Endothelial cell of umbilical vein (primary cell): ENCODE results near the gene CENATAC. TPM values are rescaled to one million over a fixed set of nuclear protein-coding genes. Genes with fewer than 3 reads are reported as not detected.
"Not testable (repeated sequence)": the region's sequence is repeated elsewhere in the genome, so short reads cannot be mapped to it uniquely, and the experiment has no call there.

ENCODE experiments used
- BruUV-seq: library from RNA; stranded (reverse); fragments of 400-500 nt; replicated peaks from 2 replicates; lab custom pipeline; 2021; lab: Mats Ljungman, UMichigan
- CTCF ChIA-PET: fragments of 300-600, 350-600 bp; sonication (Branson Sonifier 250); formaldehyde crosslinking; loops from one replicate; lab custom pipeline; 2021; ENCODE audit warnings: antibody characterized with exemption, inconsistent platforms; lab: Charles Lee
- POLR2A ChIA-PET: fragments of 300-600, 350-600 bp; sonication (Branson Sonifier 250); formaldehyde crosslinking; loops from one replicate; lab custom pipeline; 2021; ENCODE audit warnings: antibody characterized with exemption, inconsistent platforms; lab: Charles Lee
- DNase-seq: peaks from one replicate; pipeline ENCODE4 v3.0.0-alpha.2; 2011; ENCODE audit warnings: low read depth, low spot score
- FAIRE-seq: peaks from 2 replicates; lab custom pipeline; 2011; peaks lifted over from hg19 to GRCh38; lab: Jason Lieb, UNC
- H2AFZ ChIP-seq: 2 replicates; pipeline ENCODE4 v1.6.0; 2012; ENCODE audit warnings: low read depth, low read length, control low read depth, inconsistent platforms
- H3K27ac ChIP-seq: 2 replicates; pipeline ENCODE4 v1.5.1; 2011; ENCODE audit warnings: low read depth, mild to moderate bottlenecking, control low read depth, low read length, moderate library complexity; ENCODE audit not compliant: insufficient read depth
- H3K27me3 ChIP-seq, 2 experiments: 2 replicates each; pipeline versions ENCODE4 v1.6.0 to v1.6.1; 2011; ENCODE audit warnings: low read length in 2 of 2, mixed read lengths in 1 of 2; ENCODE audit not compliant: control insufficient read depth in 2 of 2, insufficient read depth in 2 of 2
- H3K36me3 ChIP-seq, 2 experiments: 2 replicates in 1 of 2; 3 replicates in 1 of 2; pipeline ENCODE4 v1.5.1; 2011; ENCODE audit warnings: low read length in 2 of 2, mild to moderate bottlenecking in 1 of 2, moderate library complexity in 1 of 2; ENCODE audit not compliant: control insufficient read depth in 2 of 2, insufficient read depth in 2 of 2; ENCODE audit errors: extremely low read depth in 1 of 2
- H3K4me1 ChIP-seq: 3 replicates; pipeline ENCODE4 v1.5.1; 2011; ENCODE audit warnings: mild to moderate bottlenecking, low read length; ENCODE audit not compliant: control insufficient read depth, insufficient read depth; ENCODE audit errors: extremely low read depth
- H3K4me2 ChIP-seq: 2 replicates; pipeline ENCODE4 v1.6.1; 2011; ENCODE audit warnings: low read length, control low read depth, mixed read lengths; ENCODE audit not compliant: insufficient read depth
- H3K4me3 ChIP-seq, 3 experiments: fragments of 200-600 bp in 1 of 3; sonication (generic), shearing (Covaris generic) in 1 of 3; replicated peaks in 1 of 3; 2 replicates each; pipeline ENCODE4 v1.5.1; 2011 to 2016; ENCODE audit warnings: control low read depth in 3 of 3, low read length in 3 of 3, mild to moderate bottlenecking in 2 of 3, inconsistent platforms in 1 of 3, low read depth in 1 of 3, moderate library complexity in 1 of 3; ENCODE audit not compliant: insufficient read depth in 1 of 3
- H3K79me2 ChIP-seq: 2 replicates; pipeline ENCODE4 v1.6.0; 2012; ENCODE audit warnings: low read length, inconsistent platforms; ENCODE audit not compliant: control insufficient read depth, insufficient read depth
- H3K9ac ChIP-seq: replicated peaks from 2 replicates; pipeline ENCODE3; 2011; ENCODE audit warnings: low read length, control low read depth; ENCODE audit not compliant: insufficient read depth; ENCODE audit errors: extremely low read depth
- H3K9me1 ChIP-seq: replicated peaks from 3 replicates; pipeline ENCODE4 v1.6.0; 2011; ENCODE audit warnings: mild to moderate bottlenecking, low read length; ENCODE audit not compliant: control insufficient read depth, insufficient read depth; ENCODE audit errors: extremely low read depth
- H3K9me3 ChIP-seq: replicated peaks from 2 replicates; pipeline ENCODE4 v1.5.1; 2012; ENCODE audit warnings: low read length, inconsistent platforms; ENCODE audit not compliant: control insufficient read depth, insufficient read depth
- H4K20me1 ChIP-seq: replicated peaks from 2 replicates; pipeline ENCODE3; 2011; ENCODE audit warnings: mild to moderate bottlenecking, low read length; ENCODE audit not compliant: control insufficient read depth, insufficient read depth; ENCODE audit errors: extremely low read depth
- EZH2 ChIP-seq: IDR thresholded peaks from 2 replicates; pipeline ENCODE4 v1.6.1; 2012; ENCODE audit warnings: borderline replicate concordance, low read depth, mild to moderate bottlenecking, moderate library complexity, low read length, inconsistent platforms; ENCODE audit not compliant: severe bottlenecking
- dilution Hi-C: fragments of 300-500 bp; cut with MboI; formaldehyde crosslinking; loops from one replicate; pipeline ENCODE4 v1.15.0; 2019; ENCODE audit warnings: low sequenced_read_pairs; ENCODE audit not compliant: extremely low pct_ligation_motif_present
- intact Hi-C: fragments of 100-400 bp; cut with micrococcal nuclease; formaldehyde crosslinking; loops from one replicate; pipeline ENCODE4 v1.10.0; 2022
- polyA plus RNA-seq, 4 experiments: library from polyadenylated mRNA; depleted of rRNA in 3 of 4; stranded (reverse) in 3 of 4; unstranded in 1 of 4; fragments of >200 nt; gene quantifications; 2 replicates each; pipeline versions ENCODE4 v1.2.1 to v1.2.3, GENCODE V29; 2011 to 2012; ENCODE audit warnings: missing spikeins in 1 of 4
- total RNA-seq: library from RNA; stranded (reverse); gene quantifications from 2 replicates; pipeline ENCODE4 v1.2.3, GENCODE V29; 2021
- TF ChIP-seq, protein P1 (sequence below), 2 donors: IDR thresholded peaks; 1 replicate in 1 of 2; 2 replicates in 1 of 2; pipeline ENCODE4 v1.5.1; 2011; ENCODE audit warnings: low read length in 2 of 2, mild to moderate bottlenecking in 2 of 2, moderate library complexity in 2 of 2, control low read depth in 1 of 2, inconsistent platforms in 1 of 2, low read depth in 1 of 2; ENCODE audit not compliant: insufficient read depth in 1 of 2; ENCODE audit errors: extremely low read depth in 1 of 2

The CENATAC gene
- total and polyA plus RNA-seq, 2 donors (not counting 3 experiments of a cell fraction or from before 2014, with no cell fraction given) = 14.2 to 41.8 TPM

DNA sequence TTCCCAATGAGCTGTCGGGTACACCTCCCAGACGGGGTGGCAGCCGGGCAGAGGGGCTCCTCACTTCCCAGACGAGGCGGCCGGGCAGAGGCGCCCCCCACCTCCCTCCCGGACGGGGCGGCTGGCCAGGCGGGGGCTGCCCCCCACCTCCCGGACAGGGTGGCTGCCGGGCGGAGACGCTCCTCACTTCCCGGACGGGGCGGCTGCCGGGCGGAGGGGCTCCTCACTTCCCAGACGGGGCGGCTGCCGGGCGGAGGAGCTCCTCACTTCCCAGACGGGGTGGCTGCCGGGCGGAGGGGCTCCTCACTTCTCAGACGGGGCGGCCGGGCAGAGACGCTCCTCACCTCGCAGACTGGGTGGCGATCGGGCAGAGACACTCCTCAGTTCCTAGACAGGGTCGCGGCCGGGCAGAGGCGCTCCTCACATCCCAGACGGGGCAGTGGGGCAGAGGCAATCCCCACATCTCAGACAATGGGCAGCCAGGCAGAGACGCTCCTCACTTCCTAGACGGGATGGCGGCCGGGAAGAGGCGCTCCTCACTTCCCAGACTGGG is 6.4 kb upstream of the CENATAC start:
- DNase-seq, dilution Hi-C loops, intact Hi-C loops, FAIRE-seq, BruUV-seq, H3K4me1 ChIP-seq, POLR2A ChIA-PET, H3K9me1 ChIP-seq, H3K27ac ChIP-seq, H2AFZ ChIP-seq, H4K20me1 ChIP-seq, H3K36me3 ChIP-seq, CTCF ChIA-PET, H3K4me3 ChIP-seq, H3K9me3 ChIP-seq, H3K4me2 ChIP-seq, H3K27me3 ChIP-seq, H3K79me2 ChIP-seq, H3K9ac ChIP-seq: not testable (repeated sequence)

DNA sequence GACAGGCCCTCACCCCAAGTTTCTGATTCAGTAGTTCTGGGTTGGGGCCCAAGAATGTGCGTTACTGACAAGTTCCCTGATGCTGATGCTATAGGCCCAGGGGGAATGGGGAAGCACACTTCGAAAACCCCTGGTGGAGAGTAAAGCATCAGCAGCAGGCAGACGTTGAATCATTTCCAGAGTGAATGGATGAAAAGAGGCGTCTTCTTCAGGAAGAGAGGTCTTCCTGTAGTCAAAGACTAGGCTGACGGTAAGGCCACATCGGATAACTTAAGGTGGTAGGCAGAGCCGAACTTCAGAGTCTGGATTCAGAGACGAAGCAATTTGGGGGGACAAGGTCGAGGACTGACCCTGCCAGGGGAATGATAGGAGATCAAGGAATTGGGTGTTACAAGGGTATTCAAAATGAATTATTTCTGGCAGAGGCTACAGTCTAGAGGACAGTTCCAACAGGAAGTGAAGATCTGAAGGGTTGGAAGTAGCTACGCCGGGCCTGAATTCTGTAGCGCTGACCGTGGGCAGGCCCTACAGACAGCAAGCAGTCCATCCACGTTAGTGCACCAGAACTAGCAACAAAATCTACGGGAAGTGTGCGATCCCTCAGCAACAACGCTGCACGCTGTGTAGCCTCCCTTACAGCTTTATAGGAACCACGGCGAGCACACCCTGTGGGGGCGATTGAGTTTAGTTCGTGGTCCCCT is 862 bp upstream of the CENATAC start:
- DNase-seq = peak; percentile 22
- TF ChIP-seq EZH2 = no peak
- TF ChIP-seq, protein P1, sequence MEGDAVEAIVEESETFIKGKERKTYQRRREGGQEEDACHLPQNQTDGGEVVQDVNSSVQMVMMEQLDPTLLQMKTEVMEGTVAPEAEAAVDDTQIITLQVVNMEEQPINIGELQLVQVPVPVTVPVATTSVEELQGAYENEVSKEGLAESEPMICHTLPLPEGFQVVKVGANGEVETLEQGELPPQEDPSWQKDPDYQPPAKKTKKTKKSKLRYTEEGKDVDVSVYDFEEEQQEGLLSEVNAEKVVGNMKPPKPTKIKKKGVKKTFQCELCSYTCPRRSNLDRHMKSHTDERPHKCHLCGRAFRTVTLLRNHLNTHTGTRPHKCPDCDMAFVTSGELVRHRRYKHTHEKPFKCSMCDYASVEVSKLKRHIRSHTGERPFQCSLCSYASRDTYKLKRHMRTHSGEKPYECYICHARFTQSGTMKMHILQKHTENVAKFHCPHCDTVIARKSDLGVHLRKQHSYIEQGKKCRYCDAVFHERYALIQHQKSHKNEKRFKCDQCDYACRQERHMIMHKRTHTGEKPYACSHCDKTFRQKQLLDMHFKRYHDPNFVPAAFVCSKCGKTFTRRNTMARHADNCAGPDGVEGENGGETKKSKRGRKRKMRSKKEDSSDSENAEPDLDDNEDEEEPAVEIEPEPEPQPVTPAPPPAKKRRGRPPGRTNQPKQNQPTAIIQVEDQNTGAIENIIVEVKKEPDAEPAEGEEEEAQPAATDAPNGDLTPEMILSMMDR (IDR thresholded peaks at IDR 0.05; ENCODE audit: extremely low read depth in 1 of 2, insufficient read depth in 1 of 2, low read depth in 1 of 2, low read length in 2 of 2) = peak; percentile 16 to 20
- TSS peak; percentile 12 for BruUV-seq
- dilution Hi-C loops (no loop called here), intact Hi-C loops (loop anchor here (5.0 kb wide), 1 partner anchor 60 kb away; the partner anchor contains the start of gene HYOU1)
- POLR2A ChIA-PET = interaction anchor here (1.4 kb wide), 1 partner anchor 21 kb away, joined by 6 read pairs; the partner anchor contains the start of genes RPS25 and TRAPPC4
- peak overlapping the region; percentile 66 for H2AFZ ChIP-seq
- H3K27ac ChIP-seq = peak overlapping the region; percentile 4
- peak overlapping the region; percentile 17 for H3K9ac ChIP-seq
- peak overlapping the region; percentile 61 to 81 (median 62) for H3K4me3 ChIP-seq
- H3K9me1 ChIP-seq = no peaks in the 10 kb centered on the region
- no peaks in the 10 kb centered on the region for H3K27me3 ChIP-seq
- H3K79me2 ChIP-seq = peaks cover 8% of the 10 kb centered on the region
- no peaks in the 10 kb centered on the region for H4K20me1 ChIP-seq
- peaks cover 18% of the 10 kb centered on the region for H3K4me1 ChIP-seq
- peak; percentile 73 for FAIRE-seq
- no peaks in the 10 kb centered on the region for H3K9me3 ChIP-seq
- CTCF ChIA-PET = interaction anchor here (0.5 to 1.6 kb wide), 9 partner anchors 14 to 402 kb away, joined by 3 to 4 read pairs (median 3); no protein-coding TSS in a partner anchor
- H3K36me3 ChIP-seq = peaks cover 0 to 3% of the 10 kb centered on the region in 2 experiments
- peak overlapping the region; percentile 66 for H3K4me2 ChIP-seq
